Skeletal muscle satellite cell (primary cell): ENCODE measurements around the gene MRTFB.

Experiments
- H3K27me3 ChIP-seq: 2 replicates; pipeline ENCODE4 v1.7.0; 2013; ENCODE audit warnings: low read length; ENCODE audit not compliant: control insufficient read depth, insufficient read depth
- H3K36me3 ChIP-seq: 2 replicates; pipeline ENCODE4 v1.7.0; 2013; ENCODE audit warnings: mild to moderate bottlenecking, control low read depth, low read length; ENCODE audit not compliant: insufficient read depth
- H3K4me1 ChIP-seq: 2 replicates; pipeline ENCODE4 v1.7.0; 2013; ENCODE audit warnings: low read length; ENCODE audit not compliant: control insufficient read depth, insufficient read depth
- H3K4me2 ChIP-seq: 2 replicates; pipeline ENCODE4 v1.7.0; 2013; ENCODE audit warnings: mild to moderate bottlenecking, low read length
- H3K4me3 ChIP-seq: 2 replicates; pipeline ENCODE4 v1.7.0; 2013; ENCODE audit warnings: low read length
- H3K9ac ChIP-seq: 2 replicates; pipeline ENCODE4 v1.7.0; 2013; ENCODE audit warnings: mild to moderate bottlenecking, low read depth, low read length, moderate library complexity
- H3K9me3 ChIP-seq: replicated peaks from 2 replicates; pipeline ENCODE4 v1.7.0; 2013; ENCODE audit warnings: mild to moderate bottlenecking, control low read depth, low read length

The MRTFB gene

DNA sequence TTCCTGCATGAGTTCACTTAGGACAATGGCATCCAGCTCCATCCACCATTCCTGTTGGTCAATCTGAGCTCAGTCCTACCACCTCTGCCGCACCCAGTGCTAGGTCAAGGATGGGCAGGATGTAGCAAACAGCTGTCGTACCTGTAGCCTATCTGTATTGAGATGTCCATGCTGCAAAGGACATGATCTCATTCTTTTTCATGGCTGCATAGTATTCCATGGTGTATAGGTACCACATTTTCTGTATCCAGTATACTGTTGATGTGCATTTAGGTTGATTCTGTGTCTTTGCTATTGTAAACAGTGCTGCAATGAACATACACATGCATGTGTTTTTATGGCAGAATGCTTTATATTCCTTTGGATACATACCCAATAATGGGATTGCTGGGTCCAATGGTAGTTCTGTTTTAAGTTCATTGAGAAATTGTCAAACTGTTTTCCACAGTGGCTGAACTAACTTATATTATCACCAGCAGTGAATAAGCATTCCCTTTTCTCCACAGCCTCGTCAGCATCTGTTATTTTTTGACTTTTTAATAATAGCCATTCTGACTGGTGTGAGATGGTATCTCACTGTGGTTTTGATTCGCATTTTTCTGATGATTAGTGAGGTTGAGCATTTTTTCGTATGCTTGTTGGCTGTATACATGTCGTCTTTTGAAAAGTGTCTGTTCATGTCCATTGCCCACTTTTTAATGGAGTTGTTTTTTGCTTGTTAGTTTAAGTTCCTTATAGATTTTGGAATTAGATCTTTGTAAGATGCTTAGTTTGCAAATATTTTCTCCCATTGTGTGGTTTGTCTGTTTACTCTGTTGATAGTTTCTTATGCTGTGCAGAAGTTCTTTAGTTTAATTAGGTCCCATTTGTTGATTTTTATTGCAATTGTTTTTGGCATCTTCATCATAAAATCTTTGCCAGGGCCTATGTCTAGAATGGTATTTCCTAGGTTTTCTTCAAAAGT, 7.2 kb upstream of the MRTFB start:
- H3K9me3 ChIP-seq, result no peaks in the 10 kb centered on the region
- no peak overlapping the region for H3K4me3 ChIP-seq
- H3K4me1 ChIP-seq, result no peaks in the 10 kb centered on the region
- H3K27me3 ChIP-seq, result peaks cover 9% of the 10 kb centered on the region
- H3K9ac ChIP-seq, result no peak overlapping the region
- no peaks in the 10 kb centered on the region for H3K36me3 ChIP-seq
- no peak overlapping the region for H3K4me2 ChIP-seq

DNA sequence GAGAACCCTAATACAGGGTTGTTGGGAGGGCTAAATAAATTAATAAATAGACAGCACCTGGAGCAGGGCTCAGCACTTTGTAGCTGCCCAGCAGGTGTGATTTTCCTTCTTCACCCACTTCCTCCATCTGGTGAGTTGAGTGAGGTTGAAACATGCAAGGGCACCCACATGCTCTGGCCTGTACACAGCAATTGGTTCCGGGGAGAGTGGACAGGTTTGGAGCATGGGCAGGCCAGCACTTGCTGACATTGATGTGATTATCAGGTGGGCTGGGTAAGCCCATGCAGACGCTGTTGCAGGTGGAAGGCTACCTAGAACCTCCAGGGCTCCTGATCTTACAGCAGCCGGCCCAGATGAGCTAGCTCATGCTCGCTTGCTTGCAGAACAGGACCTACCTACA, 1.3 kb upstream of the MRTFB start:
- H3K27me3 ChIP-seq, result peaks cover 9% of the 10 kb centered on the region
- no peak overlapping the region for H3K4me3 ChIP-seq
- no peaks in the 10 kb centered on the region for H3K9me3 ChIP-seq
- no peaks in the 10 kb centered on the region for H3K36me3 ChIP-seq
- H3K4me2 ChIP-seq, result no peak overlapping the region
- no peak overlapping the region for H3K9ac ChIP-seq
- H3K4me1 ChIP-seq, result peaks cover 7% of the 10 kb centered on the region

DNA sequence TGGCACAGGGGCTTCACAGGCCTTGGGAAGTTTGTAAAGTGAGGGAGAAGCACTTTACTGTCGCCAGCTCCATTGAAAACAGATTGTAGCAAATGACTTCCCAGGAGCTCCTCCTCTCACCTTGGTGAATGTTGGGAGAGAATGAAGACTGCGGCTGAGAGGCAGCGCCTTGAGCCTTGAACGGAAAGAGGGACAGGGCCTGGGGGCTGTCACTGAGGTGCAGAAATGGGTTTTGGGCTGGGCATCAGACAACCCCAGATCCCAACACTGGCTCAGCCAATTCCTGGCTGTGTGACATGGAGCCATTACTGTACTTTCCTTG, 603 bp upstream of the MRTFB start:
- Histone ChIP-seq H3K27me3 (peaks cover 7% of the 10 kb centered on the region), H3K9ac (peak overlapping the region; percentile 94), H3K9me3 (no peaks in the 10 kb centered on the region), H3K36me3 (no peaks in the 10 kb centered on the region), H3K4me3 (peak overlapping the region; percentile 96), H3K4me2 (peak overlapping the region; percentile 96), H3K4me1 (peaks cover 7% of the 10 kb centered on the region)

DNA sequence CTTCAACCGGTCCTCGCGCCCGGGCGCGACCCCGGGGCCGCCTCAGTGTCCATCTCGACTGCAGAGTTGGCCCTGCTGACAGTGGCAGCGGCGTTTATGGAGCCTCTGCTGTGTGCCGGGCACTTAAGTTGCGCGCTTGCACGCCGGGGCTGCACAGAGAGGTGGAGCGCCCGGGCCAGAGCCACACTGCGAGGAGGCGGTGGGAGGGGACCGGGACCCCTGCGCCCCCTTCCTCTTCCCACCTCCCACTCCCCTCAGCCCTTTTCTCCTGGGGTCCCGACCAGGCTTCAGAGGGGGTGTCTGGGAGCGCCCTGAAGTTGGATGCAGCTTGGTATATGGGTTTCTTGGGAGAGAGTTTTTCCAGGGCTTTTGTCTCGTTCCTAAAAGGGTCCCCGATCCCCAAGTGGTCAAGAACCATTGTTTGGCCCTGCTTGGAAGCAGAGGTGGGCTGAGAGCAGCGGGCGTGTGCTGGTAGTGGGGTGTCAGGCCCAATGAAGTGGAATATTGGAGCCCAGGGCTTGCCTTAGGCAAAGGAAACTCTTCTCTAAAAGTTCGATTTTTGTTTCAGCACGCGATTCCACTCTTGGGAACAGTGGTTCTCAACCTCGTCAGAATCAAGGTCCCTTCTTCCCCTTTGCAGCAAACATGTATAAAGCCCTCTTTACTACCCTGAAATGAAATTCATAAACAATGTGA, 605 bp downstream of the MRTFB start:
- H3K4me3 ChIP-seq, result peak overlapping the region; percentile 96
- H3K36me3 ChIP-seq, result no peaks in the 10 kb centered on the region
- peaks cover 3% of the 10 kb centered on the region for H3K27me3 ChIP-seq
- peak overlapping the region; percentile 94 for H3K9ac ChIP-seq
- peak overlapping the region; percentile 96 for H3K4me2 ChIP-seq
- peaks cover 7% of the 10 kb centered on the region for H3K4me1 ChIP-seq
- no peaks in the 10 kb centered on the region for H3K9me3 ChIP-seq

DNA sequence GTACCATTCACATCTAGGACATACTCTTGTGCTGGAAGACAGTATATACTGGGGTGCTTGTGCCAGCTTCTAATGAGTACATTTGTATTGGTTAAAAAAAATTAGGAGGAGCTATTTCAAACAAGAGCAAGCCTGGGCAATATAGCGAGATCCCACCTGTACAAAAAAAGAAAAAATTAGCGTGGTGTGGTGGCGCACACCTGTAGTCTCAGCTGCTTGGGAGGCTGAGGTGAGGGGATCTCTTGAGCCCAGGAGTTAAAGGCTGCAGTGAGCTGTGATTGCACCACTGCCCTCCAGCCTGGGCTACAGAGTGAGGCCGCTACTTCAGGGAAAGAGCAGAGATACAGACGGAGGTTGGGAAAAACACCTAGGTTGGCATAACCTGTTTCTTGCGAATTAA, 1.2 kb downstream of the MRTFB start:
- Histone ChIP-seq H3K4me1 (peaks cover 7% of the 10 kb centered on the region), H3K4me3 (peak overlapping the region; percentile 96), H3K36me3 (no peaks in the 10 kb centered on the region), H3K9me3 (no peaks in the 10 kb centered on the region), H3K27me3 (peaks cover 3% of the 10 kb centered on the region), H3K9ac (peak overlapping the region; percentile 94), H3K4me2 (peak overlapping the region; percentile 96)

DNA sequence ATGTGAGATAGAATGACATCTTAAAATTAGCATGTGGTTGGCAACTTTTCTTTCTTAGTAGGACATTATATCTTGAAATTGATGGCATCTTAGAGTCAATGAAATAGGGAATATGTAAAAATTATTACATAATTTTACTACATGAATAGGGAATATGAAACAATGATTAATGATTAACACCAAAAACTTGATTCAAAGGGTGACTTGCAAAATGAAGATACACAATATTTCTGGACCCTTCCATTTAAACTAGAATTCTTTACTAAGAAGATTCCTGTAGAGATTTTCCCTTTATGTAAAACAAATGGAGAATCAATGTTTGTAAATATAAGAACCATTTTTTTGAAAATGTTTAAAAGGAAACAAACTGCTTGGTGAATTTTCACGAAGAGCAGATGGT, 3.4 kb downstream of the MRTFB start:
- no peak overlapping the region for H3K4me3 ChIP-seq
- peaks cover 7% of the 10 kb centered on the region for H3K4me1 ChIP-seq
- H3K27me3 ChIP-seq, result no peaks in the 10 kb centered on the region
- no peaks in the 10 kb centered on the region for H3K9me3 ChIP-seq
- no peak overlapping the region for H3K4me2 ChIP-seq
- no peak overlapping the region for H3K9ac ChIP-seq
- H3K36me3 ChIP-seq, result no peaks in the 10 kb centered on the region

DNA sequence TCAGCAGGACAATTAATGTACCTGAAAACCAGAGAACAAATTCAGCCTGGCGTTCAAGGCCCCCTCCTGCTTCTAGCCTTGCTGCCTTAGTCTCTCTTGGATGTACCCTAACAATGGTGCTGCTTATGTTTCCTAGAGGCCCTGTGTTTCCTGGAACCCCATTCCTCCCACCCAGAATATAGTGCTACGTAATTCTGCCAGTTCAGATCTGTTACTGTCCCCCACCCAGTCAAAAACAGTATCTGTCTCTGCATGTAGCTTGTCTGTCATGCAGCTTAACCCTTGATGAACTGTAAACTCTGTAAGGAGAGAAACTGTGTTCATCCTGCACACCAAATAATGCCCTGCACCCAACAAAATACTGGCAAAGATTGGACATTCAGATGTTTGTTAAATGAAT, 6.8 kb downstream of the MRTFB start:
- Histone ChIP-seq H3K9ac (no peak overlapping the region), H3K36me3 (no peaks in the 10 kb centered on the region), H3K4me3 (no peak overlapping the region), H3K9me3 (no peaks in the 10 kb centered on the region), H3K4me2 (no peak overlapping the region), H3K27me3 (no peaks in the 10 kb centered on the region), H3K4me1 (no peaks in the 10 kb centered on the region)

DNA sequence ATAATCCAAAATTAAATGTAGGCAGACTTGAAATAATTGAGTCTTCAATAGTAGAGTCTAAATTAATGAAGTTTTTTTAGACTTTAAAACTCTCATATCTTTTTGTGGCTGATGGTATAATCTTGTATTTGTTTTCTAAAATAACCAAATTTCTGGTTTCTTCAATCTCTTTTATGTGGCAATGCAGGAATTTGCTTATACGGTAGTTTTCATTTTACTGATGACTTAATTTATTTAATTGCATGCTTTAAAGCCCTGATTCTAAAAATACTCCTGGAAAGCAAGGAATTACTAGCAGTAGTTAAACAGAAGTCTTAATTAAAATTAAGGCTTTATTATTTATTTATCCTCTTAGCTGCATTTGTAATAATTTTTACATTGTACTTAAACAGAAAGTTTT, 15.4 kb downstream of the MRTFB start:
- H3K4me3 ChIP-seq, result no peak overlapping the region
- no peak overlapping the region for H3K4me2 ChIP-seq
- H3K27me3 ChIP-seq, result no peaks in the 10 kb centered on the region
- H3K36me3 ChIP-seq, result no peaks in the 10 kb centered on the region
- no peaks in the 10 kb centered on the region for H3K4me1 ChIP-seq
- H3K9ac ChIP-seq, result no peak overlapping the region
- no peaks in the 10 kb centered on the region for H3K9me3 ChIP-seq

DNA sequence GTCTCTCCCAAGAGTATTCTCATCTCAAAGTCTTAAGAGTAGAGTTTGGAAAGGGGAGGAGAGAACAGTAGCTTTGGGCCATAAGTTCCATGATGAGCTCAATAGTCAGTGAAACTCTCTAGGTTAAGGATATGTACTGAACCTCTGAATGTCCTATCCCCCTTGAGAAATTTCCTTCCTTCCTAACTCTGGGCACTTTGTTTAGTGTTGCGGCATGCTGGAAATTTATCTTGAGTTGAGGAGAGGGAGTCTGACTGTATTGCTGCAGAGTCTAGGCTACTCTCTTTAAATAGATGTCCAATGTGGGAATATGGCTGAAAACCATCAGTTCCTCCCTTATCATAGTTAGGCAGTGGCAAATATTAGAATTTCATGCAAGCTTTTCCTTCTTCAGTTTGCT, 16.1 kb downstream of the MRTFB start:
- H3K4me2 ChIP-seq, result no peak overlapping the region

DNA sequence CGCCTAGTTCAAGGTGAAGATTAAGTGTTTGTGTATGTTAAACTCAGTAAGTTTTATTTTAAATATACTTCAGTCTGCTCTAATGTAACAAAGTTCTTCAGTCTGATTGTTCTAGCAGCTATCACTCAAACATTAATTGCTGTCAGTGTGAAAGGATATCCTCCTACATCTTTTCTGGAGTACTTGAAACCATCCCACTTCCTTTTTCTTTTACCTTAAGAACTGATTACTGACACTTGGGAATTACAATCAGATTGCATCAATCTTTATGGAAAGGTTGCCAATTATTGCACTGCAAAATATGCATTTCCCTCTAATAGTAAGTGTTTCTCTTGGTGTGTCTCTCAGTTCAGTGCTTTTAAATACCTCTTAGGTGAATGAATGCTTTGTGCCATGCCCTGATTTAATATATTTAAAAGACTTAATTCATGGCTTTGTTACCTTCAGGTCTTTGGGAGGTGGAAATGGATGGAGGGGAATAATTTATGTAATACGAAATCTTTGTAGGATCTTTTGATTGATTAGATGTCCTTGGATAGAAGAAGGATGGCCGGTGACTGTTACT, 16.6 kb downstream of the MRTFB start:
- H3K9ac ChIP-seq, result no peak overlapping the region
- H3K4me2 ChIP-seq, result no peak overlapping the region
- H3K4me1 ChIP-seq, result no peaks in the 10 kb centered on the region
- no peaks in the 10 kb centered on the region for H3K27me3 ChIP-seq
- no peaks in the 10 kb centered on the region for H3K36me3 ChIP-seq
- H3K4me3 ChIP-seq, result no peak overlapping the region
- no peaks in the 10 kb centered on the region for H3K9me3 ChIP-seq

More for the DNA sequence above, 16.1 kb downstream of the MRTFB start:
- H3K9me3 ChIP-seq, result no peaks in the 10 kb centered on the region
- H3K4me1 ChIP-seq, result no peaks in the 10 kb centered on the region
- H3K27me3 ChIP-seq, result no peaks in the 10 kb centered on the region
- no peak overlapping the region for H3K4me3 ChIP-seq
- no peaks in the 10 kb centered on the region for H3K36me3 ChIP-seq
- H3K9ac ChIP-seq, result no peak overlapping the region

DNA sequence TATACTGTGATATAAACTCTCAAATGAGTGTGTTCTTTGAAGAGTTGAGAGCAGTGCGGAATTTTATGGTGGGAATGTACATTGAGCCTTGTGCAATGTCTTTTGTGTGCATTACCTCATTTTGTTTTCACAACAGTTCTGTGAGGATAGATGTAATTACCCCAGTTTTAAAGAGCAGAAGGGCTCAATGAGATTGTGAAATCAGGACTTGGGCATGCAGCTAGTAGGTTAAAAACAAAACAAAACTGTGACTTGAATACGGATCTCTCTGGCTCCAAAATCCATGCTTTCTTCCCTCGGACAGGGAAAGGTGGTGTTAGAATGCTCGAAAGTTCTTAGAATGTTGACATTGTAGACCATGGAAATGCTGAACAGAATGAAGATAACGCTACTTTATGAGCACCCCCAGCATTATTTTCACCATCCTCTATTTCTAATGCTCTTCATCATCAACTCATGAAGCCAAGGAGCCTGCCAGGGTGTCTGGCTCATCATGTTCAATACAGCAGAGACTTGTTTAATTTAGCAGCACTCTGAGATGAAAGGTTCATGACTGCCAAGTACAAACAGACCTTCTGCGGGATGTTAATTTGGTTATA, 17.1 kb downstream of the MRTFB start:
- no peak overlapping the region for H3K4me2 ChIP-seq
- no peak overlapping the region for H3K4me3 ChIP-seq
- no peaks in the 10 kb centered on the region for H3K27me3 ChIP-seq
- no peaks in the 10 kb centered on the region for H3K9me3 ChIP-seq
- no peaks in the 10 kb centered on the region for H3K4me1 ChIP-seq
- H3K9ac ChIP-seq, result no peak overlapping the region
- H3K36me3 ChIP-seq, result no peaks in the 10 kb centered on the region
